A549 treated with AZD2906 at 1 μM for 4 hours (cell line): ENCODE results near the gene SIGLEC15. TPM values are rescaled to one million over a fixed set of nuclear protein-coding genes. Genes with fewer than 3 reads are reported as not detected.

Source experiments
- total RNA-seq: library from RNA; stranded (reverse); fragments of 200-300 nt; extraction: Qiagen RNA extraction; gene quantifications from 5 replicates; pipeline ENCODE4 v1.2.3, GENCODE V29; 2022

The SIGLEC15 gene, protein sequence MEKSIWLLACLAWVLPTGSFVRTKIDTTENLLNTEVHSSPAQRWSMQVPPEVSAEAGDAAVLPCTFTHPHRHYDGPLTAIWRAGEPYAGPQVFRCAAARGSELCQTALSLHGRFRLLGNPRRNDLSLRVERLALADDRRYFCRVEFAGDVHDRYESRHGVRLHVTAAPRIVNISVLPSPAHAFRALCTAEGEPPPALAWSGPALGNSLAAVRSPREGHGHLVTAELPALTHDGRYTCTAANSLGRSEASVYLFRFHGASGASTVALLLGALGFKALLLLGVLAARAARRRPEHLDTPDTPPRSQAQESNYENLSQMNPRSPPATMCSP
- 0.03 to 0.06 TPM in 2 of 5 replicates, not detected in the others for total RNA-seq

DNA sequence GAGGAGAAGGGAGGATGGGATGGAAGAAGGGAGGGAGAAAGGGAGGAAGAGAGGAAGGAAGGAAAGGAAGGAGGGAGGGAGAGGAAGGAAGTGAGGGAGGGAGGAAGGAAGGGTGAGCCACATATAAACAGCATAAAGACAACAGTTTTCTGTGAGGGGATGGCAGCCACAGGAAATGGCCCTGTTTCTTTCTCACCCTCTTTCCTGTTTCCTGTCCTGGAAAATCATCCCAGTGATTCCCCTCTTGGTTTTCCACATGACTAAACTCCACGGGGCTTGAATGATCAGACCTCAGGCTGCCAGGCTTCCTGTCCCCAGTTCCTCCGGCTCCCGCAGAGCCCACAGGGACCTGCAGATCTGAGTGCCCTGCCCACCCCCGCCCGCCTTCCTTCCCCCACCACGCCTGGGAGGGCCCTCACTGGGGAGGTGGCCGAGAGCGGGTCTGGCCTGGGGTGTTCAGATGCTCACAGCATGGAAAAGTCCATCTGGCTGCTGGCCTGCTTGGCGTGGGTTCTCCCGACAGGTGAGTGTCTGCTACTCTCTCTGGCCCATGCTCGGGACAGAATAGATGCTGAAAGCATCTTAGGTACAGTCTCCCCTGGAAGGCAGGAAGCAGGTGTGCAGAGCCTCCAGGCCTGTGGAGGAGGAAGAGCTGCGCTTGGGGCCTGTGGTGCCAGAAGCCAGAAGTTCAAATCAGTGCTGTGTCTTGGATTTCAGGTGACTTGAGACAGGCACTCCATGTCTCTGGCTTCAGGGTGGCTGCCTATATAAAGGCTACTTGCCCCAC, at the start of gene SIGLEC15:
TSS of gene SIGLEC15 (plus strand) at position 418 of the 787 bp plus-strand sequence. CDS start at position 472, 54 bp downstream.

Other genes with a start within 250 kb of the SIGLEC15 start
- not detected in 5 replicates for gene SLC14A2, start 210.2 kb upstream of the SIGLEC15 start, total RNA-seq
- 0.14 TPM in 1 of 5 replicates, not detected in the others for gene SLC14A1, start 101.5 kb upstream of the SIGLEC15 start, total RNA-seq
- 3.7 to 4.5 TPM (median 3.9 TPM) in 5 replicates for gene EPG5, start 141.7 kb downstream of the SIGLEC15 start, total RNA-seq
- 0.16 to 0.31 TPM (median 0.21 TPM) in 5 replicates for gene PSTPIP2, start 246.6 kb downstream of the SIGLEC15 start, total RNA-seq